Embryonic facial prominence (tissue), 1 donor: ENCODE data around the gene CELF2.

Experiments
- DNase-seq: peaks from one replicate; pipeline ENCODE4 v3.0.0-alpha.2; 2016; ENCODE audit errors: extremely low spot score

CELF2 gene

DNA sequence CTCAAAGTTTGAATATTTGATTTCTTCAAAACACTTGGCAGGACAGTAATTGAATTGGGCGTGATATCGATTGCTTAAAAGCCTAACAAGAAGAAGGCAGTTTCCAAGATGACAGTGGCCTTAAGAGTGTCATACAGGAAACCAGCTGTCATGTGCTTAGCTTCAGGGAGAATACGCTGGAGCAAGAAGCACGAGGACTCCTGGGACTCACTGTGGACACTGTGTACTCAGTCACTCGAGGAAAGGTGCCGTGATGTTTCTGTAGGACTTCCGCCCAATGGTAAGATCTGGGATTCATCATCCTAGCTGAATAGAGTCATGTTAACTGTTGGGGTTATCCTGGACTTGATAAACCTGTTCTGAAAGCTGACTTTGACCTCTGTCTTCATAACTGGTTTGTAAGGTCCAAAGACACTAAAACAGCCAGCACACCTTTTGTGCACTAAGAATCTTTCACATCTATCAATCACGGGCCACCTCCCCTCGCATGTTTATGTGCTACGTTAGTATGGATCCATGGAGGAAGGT, 113.5 kb downstream of the CELF2 start:
- DNase-seq = no peak

DNA sequence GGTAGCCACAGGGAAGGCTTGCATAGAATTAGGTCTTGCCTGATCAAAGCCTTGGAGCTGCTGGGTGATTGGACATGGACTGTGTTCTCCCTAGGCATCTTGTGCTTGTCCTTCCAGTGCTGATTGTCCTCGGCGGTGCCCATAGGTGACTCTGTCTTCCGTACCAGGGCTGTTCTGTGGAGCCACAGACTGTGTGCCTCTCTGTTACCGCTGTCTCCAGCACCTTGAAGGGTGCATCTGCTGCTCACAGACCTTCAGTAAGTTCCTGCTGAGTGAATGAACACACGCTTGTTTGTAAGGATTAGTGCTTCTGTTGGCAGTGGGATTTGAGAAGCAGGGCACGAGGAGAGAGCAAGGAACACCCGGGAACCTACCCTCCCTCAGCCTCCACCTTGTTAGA, 116.7 kb downstream of the CELF2 start:
- DNase-seq = no peak

DNA sequence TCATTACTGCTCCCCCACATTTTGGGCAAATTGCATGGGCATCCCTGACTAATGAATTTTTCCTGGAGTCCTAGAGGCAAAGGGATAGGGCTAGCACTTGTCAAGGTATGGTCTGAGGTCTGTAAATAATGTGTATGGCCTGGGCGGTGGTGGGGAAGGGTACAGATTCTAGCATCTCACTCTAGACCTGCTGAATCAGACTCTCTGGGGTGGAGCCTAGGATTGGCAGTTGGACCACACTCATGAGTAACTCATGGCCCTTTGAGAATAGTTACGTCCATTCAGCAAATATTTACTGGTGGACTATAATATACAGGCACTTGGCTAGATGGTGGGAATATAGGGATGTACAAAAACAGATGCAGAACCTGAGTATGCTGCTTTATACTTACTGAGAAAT, 118.0 kb downstream of the CELF2 start:
- DNase-seq = no peak

DNA sequence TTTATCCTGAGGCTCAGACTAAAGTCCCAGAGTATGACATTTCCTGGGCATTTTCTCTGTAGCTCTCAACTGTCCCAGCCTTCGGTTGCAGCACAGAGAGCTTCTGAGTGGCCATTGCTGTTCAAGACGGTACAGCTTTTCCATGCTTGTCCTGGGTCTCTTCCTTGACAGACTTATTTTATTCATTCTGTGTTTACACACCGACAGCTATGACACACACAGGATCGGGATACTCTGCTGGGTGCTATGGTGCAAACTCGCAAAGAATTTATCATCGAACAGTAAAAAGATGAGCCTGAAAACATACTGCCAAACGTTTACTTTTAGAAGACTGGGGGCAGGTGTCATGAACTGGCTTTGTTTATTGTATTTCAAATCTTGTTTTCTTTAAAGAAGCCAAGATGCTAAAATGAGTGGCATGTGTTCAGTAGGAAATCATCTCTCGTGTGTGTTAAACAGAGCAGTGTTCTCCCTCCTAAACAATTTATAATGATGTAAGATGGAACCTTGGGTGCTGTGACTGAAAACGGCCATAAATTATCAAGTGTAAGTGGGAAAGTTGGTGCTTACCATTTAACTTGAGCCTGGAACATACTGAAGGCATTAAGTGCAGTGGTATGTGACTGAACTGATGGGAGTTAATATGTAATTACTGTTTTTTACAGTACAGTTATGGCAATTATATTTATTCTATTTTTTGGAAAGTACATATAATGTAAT, 120.8 kb downstream of the CELF2 start:
- no peak for DNase-seq

DNA sequence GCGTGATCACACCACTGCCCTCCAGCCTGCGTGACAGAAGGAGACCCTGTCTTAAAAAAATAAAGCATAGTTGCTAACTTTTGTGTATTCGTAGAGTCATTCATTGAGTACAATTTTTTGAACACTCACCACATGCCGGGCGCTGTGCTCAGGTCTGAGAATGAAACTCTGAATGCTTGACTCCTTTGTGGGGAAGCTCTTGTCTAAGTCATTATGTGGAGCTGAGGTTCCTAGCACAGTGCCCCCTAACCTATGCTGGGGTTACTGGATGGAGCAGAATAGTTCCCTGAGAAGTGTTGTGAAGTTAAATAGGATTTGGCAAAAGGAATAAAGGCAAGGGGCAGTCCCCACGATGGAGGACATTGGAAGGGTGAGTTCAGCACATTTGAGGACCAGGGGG, 123.3 kb downstream of the CELF2 start:
- no peak for DNase-seq

DNA sequence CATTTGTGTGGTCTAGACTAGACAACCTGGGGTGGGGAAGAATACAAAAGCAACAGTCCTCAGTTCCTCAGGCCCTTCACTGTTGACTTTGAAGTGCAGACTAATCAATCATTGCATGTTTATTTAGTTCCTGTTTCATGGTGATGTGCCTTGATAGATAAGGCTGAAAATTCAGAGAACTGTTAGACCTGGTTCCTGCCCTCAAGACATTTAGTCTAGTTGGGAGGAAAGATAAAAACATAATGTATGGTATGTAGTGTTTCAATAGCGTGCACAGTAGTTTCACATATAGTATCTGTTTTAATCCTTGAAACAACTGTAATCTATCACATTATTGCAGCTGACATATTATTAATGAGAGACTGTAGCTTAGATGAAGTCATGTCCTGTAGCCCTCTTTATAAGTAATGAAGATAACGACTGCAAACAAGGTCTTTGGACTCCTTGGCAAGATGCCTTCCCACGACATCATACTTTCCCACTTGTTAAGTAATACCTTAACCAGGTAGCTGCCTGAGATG, 124.0 kb downstream of the CELF2 start:
- no peak for DNase-seq

DNA sequence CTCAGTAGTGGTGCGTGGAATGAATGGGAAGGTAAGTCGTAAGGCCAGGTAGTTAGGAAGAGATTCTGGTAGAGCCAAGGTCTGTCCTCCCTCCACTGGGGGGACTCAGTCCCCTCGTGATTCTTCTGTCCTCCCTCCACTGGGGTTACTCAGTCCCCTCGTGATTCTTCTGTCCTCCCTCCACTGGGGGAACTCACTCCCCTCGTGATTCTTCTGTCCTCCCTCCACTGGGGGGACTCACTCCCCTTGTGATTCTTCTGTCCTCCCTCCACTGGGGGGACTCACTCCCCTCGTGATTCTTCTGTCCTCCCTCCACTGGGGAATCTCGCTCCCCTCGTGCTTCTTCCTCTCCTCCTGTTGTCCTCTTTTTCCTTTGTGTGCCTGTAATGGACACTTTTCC, 125.1 kb downstream of the CELF2 start:
- DNase-seq = no peak

DNA sequence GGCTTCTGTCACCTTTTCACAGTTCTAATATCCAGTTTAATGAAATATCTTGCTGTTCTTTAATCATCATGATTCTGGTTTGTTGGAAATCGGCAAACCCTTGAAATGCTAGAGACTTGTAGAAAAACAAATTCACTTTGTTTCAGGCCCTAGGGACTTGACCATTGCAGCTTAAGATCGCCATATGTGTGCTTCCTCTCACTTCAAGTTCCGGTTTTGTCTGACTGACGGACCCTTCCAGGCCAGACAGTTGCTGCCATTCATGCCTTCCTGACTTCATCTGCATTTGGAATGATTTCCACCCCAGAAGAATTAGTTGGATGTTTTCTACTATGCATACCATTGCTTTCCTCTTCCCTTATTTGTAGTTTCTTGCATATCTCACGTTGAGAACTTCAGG, 125.6 kb downstream of the CELF2 start:
- DNase-seq = no peak

DNA sequence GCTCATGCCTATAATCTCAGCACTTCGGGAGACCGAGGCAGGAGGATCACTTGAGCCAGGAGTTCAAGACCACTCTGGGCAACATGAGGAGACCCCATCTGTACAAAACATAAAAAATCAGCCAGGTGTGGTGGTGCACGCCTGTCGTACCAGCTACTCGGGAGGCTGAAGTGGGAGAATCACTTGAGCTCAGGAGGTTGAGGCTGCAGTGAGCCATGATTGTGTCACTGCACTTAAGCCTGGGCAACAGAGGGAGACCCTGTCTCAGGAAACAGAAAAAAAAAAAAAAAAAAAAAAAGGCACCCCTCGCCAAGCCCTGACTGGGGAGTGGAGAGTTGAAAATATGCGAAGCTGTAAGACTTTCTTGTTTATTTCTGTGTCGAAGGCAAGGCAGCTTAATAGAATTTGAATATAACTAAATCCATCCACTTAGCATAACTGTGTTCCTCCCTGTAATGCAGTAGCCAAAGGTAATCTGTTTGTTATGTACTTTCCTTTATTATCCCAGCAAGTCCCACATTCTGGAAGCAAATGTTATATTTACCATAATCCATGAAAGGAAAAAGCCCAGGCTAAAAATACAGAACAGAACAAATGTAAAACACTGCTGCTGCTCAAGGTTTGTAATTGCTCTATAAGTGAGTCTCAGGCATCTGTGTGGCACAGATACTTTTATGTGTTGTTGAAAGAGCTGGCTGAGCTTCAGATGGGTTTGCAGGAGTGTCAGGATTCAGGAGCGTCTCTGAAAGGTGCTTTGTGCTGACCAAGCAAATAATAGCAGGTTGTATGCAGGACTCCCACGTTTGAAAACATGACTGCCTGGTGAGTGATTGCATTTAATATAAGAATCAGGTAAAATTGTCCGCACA, 127.2 kb downstream of the CELF2 start:
- no peak for DNase-seq

DNA sequence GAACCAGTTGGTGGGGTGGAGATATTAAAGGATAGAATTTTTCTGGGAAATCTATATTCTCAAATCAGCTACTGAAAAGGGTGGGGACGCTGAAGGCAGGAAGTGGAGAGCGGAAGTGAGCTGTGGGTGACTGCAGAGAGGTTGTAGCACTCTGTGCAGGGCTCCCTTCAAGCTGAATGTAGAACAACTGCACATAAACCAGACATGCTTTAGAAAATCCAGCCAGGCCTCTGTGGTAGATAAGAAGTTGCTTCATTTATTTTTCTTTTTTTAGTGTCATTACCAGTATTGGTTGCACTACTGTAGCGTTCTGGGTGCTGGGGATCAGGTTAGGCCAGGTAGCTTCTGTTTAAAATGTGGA, 127.8 kb downstream of the CELF2 start:
- DNase-seq = no peak

DNA sequence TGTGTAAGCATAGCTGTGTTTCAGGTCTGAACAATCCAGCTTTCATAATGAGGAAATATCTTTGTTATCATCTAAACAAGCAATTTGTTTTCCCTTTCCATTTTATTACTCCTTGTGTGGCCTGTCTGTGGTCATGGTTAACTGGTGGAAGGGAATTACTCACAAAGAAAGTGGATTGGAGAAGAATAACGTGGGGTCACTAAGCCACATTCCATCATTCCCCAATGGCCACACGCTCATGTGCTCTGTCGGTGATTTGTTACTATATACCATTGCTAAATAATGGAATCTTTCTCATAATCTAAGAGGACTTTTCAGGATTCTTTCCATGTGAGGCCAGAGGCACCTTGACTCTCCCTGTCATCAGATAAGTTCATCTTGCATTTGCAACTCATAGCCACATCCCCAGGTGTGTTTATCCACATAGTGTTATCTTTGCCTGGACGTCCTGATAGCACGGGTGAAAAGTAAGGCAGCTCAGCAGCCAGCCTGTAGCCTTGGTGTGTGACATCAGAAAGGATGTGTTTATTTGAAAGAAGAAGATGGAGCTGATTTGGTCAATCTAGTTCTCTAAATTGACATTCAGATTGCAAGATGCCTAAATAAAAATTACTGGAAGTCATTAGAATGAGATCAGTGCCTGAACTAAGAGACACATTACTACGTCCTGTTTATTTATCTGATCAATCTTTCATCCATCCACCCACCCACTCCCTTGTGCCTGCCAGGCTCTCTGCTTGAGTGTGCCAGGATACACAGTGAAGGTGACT, 128.9 kb downstream of the CELF2 start:
- no peak for DNase-seq

DNA sequence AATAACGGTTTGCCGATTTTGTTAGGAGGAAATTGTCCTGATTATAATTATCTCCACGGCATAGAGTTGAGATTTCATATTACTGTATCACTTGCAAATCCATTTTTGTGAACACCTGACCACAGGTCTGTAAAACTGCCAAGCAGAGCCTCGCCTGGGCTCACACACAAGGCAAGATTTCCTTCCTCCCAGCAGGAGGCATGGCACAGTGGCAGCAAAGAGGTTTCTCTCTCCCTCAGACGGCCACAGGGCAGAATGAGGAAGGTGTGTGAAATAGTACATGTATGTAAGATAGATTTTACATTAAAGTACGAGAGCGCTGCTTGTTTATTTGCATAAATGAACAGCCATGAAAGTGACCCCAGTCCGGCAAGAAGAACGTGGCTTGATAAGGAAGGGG, 130.1 kb downstream of the CELF2 start:
- no peak for DNase-seq

DNA sequence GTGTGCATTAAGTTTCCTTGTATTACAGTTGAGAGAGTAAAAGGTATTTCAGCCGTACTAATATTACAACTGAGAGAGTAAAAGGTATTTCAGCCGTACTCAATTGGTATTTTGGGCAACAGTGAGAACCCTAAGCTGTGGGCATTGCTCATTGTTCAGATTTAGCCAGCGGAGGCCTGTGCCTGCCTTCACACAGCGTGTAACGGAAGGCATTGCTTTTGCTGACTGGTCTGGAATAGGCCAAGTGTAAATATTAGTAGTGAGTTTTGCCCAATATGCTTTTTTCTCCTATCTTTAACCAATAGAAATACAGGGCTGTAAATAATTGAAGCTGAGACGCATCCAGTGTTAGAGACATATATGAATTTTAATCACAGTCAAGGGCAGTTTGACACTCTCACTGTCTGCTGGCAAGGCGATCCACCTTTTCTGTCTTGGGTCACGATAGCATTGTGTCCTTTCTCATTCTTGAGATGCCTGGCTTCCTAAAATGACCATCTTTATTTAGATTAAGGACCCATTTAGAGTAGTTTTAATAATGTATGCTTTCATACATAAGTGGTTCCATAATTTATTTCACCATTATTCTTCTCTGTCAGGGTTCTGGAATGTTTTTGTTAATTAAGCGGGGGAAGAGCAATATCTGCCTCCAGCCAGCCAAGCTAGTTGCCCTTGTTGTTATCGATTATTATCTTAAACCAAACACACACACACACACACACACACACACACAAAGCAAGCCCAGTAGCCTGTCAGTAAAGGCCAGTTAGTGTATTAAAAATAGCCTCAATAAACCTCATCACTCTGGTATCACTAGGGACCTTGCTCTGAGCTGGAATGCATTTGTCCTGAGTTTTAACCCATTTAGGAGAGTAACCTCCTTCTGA, 130.7 kb downstream of the CELF2 start:
- no peak for DNase-seq

DNA sequence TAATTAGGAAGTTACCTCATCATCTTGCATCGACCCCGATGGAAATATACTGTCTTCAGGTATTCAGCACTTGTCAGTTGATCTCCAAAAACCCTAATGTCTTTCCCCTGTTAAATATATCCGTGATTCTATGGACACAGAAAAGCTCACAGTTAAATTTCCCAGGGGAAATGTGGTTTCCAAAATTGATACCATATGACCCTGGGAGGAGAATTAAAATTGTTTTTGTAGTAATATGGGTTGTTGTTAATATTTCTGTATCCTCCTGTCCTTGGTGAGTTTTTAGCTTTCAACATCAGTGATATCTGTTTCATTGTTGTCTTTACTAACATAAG, 132.1 kb downstream of the CELF2 start:
- DNase-seq = peak; percentile 57

DNA sequence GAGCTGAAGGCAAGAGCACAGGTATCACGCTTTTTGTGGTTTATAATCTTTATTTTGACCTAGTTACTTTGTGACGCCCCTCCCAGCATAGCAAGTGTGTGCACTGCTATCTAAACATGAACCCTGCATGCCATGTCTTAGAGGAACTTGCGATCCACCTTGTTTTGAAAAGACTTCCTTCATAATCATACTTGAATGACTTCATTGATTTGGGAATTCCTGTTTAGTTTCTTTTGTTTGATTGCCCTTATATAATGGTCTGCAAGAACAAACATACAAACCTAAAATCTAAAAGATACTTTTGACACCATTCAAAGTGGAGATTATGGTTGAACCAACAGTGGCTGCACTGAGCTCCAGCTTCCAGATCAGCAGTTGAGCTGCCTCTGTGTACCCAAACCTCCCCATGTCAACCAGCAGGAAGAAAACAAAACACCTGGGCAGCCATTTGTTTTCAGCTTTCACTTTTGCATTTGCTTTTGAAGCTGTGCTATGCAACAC, 132.6 kb downstream of the CELF2 start:
- no peak for DNase-seq

DNA sequence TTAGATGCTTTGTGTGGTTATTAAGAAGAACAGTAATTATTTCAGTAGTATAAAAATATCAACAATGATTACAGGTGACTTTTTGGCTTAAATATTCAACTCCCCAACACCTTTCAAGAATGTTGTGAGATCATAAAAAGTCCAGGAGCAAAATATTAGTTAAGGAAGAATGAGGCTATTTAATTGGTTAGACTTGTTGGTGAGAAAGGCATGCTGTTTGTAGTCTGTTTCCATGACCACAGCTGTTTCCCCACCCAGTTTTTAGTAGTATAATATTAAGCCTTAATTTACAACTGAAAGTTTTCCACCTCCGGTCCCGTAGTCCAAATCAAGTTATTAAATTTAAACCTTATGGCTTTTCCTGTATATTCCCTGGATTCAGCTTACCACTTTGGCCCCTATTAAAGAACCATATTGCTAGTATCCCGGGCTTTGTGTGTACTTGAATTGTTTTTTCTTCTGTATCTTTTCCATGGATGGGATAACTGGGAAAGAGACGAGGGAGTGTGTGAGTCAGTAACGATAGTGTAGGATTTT, 133.3 kb downstream of the CELF2 start:
- no peak for DNase-seq

DNA sequence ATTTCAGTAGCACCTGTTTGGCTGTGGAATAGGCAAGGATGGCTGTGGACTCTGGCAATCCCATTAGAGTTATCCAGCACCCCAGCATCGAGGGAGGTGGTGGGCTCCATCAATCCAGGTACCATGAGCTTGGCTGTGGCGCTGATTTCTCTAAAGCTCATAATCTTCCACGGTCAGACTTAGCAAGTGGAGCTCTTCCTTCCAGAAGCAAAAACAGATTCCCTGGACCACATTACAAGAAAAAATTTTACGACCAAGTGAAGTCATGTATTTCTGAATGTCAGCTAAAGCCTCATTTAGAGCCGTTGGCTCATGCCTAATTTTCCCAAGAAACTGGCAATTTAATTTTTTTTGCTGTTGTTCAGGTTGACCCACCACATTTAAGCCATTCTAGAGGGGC, 135.1 kb downstream of the CELF2 start:
- no peak for DNase-seq

DNA sequence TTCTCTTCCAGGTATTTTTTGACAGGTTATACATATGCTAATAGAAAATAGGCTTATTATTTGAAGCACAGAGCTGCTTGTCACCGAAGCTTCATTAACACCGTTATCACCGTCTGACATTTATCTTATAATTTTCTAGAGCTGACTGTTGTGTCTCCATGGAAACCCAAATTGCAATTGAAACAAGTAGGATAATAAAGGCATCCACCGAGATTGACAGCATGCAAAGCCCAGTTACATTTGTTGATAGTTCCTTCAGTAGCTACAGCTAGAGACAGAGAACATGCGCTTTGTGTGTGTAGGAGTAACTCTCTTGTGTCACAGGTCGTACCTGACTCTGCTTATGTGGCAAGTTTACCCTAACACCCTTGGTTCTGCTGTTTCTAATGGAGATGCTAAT, 135.6 kb downstream of the CELF2 start:
- DNase-seq = no peak

DNA sequence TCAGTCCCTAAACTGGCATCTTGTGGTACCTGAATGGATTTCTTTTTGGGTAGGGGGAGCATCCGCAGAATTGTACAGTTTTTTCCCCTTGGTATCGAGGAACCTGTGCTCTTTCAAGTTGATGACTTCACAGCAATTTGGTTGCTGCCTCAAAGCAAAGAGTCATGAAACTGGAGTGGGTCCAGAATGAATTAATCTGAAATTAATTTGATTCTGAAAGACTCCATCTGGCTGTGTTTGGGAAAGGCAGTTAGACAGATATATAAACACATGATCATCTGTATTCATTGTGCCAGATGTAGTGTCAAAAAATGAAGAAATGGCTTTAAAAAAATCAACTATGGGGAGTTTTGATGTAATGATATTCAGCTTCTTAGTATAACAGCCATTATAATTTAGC, 136.1 kb downstream of the CELF2 start:
- no peak for DNase-seq

DNA sequence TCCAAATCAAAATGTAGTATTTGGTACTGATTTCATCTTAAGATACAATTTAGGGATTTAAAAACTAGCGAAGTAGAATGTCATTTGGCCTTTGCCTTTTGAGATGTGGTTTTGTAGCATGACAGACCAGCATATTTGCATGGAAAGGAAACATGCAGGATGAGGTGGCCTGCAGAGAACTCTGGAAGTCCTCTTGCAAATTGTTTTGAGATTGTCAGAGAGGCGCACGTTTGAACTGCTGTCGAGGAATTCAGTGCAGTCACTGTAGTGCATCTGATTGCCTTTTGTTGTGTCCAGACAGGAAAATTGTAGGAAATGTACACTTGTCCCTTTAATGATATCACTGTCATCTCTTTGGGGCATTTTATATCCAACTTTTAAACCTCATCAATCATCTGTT, 136.7 kb downstream of the CELF2 start:
- DNase-seq = no peak
